ENCODE results near the gene ANKMY2.
"Not testable (repeated sequence)": the region's sequence is repeated elsewhere in the genome, so short reads cannot be mapped to it uniquely, and the experiment has no call there.

The ANKMY2 gene

DNA sequence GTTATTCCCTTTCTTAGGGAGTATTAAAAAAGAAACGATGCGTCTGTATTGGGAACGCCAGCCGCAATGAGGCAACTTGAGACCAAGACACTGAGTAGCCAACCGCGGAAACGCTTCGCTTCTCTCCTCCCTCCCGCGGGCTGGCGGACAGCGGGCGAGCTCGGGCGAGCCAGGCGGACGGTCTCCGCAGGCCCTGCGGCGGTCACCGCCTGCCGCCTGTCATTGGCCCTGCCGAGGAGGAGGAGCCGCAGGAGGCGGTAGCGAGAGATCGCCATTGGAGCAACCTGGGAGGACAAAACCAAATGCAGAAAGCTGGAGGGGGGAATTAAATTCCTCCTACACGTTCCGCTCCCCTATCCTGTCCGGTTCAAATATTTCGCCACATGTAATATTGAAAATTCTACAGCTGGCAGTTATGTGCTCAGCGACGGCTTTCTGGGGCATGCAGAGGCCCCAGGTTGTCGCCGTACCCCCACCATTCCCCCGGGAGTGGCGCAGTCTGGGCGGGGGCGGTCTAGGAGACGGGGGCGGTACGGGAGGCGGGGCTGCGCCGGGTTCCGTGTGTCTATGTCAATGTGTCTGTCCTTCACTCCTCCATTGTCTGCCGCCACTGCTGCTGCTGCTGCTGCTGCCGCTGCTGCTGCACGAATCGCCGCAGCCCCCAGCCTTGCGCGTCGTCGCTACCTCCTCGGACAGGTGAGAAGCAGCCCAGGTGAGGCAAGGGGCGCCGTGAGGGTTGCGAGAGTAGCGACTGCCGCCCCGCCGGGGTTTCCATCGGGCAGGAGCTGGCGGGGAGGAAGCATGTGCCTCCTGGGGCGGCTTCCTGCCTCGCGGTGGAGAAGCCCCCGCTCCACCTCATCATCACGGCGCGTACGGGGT lies at the start of gene ANKMY2, which contains the start of gene BZW2:
TSS of gene ANKMY2 (minus strand) at position 162 of the 879 bp plus-strand sequence. CDS start 181 bp downstream, outside the sequence.
TSS of gene BZW2 (plus strand) at position 589 of the 879 bp plus-strand sequence. CDS start 19,263 bp downstream, outside the sequence.
- peak; percentile 97 for DNase-seq

DNA sequence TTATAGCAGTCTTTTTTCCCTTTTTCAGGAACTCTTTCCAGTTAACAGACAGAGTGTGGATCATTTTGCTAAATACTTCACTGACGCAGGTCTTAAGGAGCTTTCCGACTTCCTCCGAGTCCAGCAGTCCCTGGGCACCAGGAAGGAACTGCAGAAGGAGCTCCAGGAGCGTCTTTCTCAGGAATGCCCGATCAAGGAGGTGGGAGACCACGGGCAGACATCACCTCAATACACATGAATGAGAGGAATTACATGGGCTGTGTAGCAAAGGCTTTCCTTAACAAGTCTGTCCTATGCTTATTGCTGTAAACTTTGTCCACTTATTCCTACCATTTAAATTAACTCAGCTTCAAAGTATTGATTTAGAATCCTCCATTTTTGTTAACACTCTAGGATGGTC lies 49.3 kb upstream of the ANKMY2 start:
- DNase-seq = no peak

DNA sequence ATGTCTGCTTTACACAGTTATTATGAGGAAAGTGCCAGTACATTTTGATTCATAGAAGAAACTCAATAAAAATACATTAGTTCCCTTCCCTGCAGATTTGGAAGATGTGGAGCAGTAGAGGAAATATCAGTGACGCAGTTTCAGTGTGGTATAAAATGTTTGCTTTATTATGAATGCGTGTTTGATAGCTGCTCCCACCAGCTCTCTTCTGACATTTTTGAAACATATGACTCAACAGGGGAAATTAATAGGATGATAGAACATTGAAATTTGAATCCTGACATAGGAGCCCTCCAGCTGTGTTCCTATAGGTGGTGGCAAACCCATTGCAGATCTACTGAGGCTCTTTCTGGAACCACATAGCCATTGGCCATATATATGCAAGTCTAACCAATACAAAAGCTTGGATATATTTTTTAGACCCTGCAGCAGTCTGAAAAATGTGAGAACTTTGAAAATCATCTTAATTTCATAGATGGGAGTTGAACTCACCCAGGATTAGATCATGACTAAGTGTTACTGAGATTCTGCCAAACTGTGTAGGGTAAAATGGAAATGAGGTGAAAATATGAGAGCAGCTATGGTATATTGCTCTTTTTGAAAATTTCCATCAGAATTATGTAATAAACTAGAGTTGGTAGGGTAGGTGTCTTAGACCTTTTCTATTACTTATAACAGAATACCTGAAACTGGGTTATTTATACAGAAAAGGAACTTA lies 48.2 kb upstream of the ANKMY2 start:
- no peak for DNase-seq

DNA sequence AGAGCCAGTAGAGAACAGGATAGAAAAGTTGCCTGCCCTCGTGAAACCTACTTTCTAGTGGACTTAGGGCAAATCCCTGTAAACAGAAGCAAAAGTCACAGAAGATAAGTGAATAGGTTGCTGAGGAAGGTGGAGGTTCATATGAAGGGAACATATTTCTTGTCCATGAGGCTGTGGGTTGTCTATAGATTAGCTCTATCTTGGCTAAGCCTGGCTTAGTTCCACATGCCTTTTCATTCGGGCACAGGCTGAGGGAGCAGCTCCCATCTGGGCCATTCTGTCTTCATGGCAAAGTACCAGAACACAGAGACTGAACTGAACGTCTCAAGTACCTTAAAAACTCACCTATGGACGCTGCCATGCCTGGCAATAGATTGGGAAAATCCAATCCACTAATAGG lies 45.7 kb upstream of the ANKMY2 start:
- no peak for DNase-seq

DNA sequence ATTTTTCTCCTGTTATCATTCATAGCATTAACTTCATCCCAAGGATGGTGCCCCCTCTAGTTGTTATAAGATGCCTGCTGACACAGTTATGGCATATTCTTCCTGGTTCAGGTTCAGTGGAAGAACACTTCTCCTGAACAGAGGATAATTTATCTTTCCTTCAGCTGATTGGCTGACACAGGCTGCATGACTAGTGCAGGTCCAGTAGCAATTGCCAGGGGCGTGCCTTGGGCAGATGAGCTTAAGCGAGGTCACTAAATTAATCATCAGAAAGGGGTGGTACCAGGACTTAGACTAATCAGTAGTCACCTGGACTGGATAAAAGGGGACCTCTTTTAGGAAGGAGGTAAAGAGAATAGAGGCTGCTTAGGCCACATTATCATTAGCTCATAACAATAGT lies 42.7 kb upstream of the ANKMY2 start:
- no peak for DNase-seq

DNA sequence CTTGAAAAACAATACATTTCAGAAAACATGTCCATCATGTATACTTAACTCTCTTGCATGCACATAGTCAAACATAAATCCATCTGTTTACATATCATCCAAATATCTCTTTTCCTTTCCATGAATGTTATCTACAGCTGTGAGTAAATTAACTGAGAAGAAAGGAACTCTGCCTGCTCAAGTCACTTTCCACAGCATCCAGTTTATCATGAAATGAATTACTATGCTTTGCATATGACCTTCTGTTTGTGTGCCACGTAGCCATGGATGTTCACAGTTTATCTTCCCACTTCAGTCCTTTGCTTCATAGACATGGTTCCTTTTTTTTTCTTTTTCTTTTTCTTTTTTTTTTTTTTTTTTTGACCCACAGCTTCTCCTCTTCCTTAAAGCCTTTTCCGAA lies 40.0 kb upstream of the ANKMY2 start:
- no peak for DNase-seq

DNA sequence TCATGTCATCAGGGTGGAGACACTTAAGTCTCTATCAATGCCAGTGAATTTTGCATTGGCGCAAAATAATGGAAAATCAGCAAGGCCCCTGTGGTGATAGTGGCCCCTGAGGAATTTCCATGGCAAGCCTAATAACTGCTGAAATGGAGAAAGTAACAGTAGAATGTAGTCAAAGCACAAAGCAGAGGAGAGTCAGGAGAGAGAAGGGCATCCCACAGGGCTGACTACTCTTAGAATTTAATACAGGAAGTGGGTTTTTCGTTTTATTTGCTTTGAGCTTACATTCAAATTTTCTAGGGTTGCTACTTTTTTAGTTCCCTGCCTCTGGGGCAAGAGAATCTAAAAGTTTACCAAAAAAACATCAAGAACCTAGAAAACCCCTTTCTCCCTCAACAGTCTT lies 39.4 kb upstream of the ANKMY2 start:
- no peak for DNase-seq

DNA sequence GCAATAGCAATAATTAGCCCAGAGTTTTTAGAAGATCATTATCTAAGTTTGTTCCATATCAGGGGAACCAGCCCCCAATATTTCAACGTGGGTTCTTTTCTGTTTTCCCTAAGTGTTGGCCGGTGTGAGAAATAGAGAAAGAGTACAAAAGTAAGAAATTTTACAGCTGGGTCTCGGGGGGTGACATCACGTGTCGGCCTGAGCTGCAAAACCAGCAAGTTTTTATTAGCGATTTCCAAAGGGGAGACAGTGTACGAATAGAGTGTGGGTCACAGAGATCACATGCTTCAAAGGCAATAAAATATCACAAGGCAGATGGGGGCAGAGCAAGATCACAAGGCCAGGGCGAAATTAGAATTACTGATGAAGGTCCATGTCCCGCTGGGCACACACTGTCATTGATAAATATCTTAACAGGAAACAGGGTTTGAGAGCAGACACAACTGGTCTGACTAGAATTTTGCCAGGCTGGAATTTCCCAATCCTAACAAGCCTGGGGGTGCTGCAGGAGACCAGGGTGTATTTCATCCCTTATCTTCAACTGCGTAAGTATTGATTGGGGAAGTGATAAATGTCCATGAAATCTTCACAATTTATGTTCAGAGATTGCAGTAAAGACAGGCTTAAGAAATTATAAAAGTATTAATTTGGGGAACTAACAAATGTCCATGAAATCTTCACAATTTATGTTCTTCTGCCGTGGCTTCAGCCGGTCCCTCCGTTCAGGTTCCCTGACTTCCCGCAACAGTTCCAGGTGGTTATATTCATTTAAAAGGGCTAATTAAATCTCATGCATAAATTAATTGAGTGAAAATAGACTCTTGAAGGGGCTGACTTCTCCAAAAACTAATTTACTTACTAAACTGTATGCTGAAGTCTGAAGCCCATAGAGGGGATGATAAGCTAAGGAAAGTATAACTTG lies 33.4 kb upstream of the ANKMY2 start:
- not testable (repeated sequence) for DNase-seq

DNA sequence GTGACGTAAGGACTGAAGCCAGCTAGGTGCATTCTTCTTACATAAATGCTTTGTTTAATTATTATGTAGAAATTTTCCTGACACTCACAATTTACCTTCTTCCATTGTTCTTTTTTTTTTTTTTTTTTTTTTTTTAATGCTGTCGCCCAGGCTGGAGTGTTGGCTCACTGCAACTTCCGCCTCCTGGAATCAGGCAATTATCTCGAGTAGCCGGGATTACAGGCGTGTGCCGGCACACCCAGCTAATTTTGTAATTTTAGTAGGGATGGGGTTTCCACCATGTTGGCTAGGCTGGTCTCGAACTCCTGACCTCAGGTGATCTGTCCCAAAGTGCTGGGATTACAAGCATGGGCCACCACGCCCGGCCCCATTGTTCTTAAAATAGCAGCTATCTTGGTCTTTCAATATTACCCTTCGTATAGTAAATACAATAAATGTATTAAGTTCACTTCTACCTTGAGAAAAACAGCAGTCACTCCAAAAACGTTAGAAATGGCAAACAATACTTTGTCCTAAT lies 32.5 kb upstream of the ANKMY2 start:
- DNase-seq = no peak

DNA sequence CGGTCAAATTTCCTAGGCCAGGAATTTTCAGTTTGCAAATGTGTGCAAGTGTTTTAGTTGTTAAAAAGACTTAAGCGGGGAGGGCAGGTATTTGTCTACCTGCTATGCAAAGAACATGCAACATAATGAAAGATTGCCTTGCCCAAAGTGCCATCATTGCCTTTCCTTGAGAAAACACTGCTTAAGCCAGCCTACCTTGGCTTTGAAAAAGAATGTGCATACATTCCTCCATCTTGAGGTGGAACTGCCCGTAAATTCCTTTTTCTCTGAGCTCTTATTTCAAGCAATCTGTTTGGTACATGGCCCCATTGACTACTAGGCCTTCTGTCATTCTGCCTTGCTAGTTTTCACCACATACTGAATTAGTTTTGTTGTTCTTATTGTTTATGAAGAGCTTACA lies 29.7 kb upstream of the ANKMY2 start:
- DNase-seq = no peak

DNA sequence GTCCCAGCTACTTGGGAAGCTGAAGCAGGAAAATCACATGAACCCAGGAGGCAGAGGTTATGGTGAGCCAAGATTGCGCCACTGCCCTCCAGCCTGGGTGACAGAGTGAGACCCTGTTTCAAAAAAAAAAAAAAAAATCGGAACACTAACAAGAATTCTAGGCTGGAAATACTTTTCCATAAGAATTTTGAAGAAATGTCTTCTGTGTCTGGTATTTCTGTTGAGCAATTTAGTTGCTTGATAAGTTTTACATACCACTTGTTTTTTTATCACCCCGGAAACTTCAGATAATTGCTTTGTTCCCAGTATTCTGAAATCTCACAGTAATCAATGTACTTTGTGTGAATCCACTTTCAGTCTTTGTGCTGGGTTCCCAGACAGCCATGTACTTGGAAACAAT lies 26.3 kb upstream of the ANKMY2 start:
- DNase-seq = no peak

DNA sequence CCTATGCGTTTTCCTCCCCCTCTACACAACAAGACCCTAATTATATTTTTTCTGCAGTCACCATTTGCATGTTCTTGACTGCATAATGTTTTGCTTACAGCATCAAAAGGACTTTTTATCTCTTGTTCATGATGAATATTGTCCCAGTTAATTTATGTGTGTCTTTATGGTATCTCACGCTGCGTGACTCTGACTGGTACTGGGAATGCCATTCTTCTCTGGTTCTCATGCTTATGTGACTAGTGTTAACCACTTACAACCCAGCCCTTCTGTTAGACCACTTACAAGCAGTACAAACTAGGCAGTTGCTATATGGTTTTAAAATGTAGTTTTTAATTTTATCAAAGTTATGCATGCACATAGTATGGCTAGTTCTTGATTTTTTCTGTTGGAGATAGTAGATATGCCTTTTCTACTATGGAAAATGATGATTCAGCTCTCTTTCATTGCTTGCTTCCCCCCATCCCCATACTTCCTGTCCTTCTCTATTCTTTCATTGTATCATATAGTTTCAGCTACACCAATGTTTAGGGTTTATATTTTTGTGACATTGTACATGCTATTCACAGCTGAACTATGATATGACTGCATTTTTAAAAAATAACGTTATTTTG lies 25.3 kb upstream of the ANKMY2 start:
- DNase-seq = no peak

DNA sequence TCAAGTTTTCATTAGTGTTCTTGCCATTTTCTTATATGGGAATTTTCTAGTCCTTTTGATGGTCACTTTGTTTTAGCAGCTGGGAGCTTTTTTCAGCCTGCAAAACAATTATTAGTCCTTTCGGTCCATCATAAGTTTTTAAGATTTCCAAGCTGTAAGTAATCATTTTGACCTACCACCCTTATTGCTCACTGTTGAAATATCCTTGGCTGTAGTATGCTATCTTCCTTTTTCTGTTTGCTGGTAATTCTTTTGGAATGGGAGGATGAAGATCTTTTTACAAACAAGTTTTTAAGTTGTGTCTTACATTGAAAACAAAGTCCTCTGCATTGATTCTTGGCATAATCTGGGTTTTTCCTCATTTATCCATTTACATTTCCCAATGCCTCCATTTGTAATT lies 24.5 kb upstream of the ANKMY2 start:
- no peak for DNase-seq

DNA sequence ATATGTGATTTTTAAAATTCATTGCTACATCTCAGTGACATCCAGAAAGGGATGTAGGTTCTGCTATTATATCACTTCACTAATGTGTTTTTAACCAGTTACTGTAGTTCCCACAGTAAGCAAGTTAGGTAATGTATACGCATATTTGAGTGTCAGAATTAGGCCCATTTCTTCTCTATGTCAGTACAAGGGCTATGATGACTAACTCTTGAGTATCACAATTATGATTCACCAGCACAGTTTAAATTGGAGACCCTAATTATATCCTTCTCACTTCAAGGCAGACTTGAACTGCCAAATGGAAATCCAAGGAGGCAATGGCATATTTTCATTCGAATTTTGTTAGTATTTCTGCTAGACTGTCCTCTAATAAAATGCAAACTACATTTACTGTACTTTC lies 24.0 kb upstream of the ANKMY2 start:
- no peak for DNase-seq

DNA sequence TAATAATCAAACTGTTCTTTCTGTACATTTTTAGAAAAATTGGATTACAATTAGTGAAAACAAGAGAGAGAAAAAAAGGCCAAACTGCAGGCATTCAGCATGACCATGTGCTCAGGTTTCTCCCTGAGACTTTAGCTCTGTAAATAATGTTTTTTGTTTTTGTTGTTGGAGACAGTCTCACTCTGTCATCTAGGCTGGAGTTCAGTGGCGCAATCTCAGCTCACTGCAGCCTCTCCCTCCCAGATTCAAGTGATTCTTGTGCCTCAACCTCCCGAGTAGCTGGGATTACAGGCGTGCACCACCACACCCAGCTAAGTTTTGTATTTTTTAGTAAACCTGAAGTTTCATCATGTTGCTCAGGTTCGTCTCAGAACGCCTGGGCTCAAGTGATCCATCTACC lies 23.4 kb upstream of the ANKMY2 start:
- no peak for DNase-seq

DNA sequence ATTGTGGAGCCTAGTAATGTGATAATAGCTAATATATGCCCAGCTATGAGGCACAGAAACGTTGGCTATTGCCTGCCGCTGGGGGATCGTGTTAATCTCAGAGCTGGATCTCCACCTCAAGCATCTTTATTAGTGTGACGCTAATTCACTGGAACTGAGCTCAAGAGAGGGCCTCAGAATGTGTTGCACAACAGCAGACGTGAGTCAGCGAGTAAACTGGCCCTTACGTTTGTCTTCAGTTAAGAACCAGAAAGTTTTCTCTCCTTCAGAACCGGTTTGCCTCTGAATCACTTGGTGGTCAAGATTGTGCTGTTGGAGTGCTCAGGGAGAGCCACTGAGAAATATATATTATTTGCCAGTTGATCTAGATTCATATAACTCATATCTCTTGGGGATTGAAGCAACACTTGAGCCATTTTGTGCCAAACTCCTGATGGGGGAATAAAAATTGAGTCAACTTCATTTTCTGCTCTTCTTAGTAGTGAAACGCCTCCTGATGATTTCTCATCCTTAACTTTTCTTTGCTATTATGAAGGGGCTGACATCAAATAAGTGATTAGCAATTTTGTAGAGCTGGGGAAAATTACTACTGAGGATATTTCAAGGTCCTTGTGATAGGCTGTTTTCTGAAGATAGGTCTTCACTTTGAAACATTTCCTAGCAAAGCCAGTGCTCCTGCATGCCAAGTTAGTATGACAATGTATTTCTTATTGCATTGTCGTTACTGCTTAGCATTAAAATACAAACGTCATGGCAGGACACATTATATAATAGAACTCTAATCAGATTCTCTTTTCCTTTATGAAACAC lies 22.7 kb upstream of the ANKMY2 start:
- no peak for DNase-seq

DNA sequence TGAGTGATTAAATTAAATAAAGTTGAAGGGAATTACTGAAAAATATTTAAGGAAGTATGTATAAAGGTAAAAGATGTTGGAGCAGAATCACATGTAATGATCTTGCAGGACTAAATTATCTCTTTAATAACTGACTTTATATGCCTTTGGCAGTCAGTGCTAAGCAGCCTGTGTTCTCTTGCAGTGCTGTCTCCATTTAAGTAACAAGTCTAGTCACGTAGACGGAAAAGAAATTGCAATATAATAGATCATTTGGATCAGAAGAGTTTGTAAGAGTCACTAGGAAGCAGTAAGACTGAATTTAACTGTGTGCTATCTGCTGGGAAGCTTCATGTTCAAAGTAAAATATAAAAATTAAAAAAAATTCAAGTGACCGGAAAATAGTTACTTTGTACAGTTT lies 21.8 kb upstream of the ANKMY2 start:
- no peak for DNase-seq

DNA sequence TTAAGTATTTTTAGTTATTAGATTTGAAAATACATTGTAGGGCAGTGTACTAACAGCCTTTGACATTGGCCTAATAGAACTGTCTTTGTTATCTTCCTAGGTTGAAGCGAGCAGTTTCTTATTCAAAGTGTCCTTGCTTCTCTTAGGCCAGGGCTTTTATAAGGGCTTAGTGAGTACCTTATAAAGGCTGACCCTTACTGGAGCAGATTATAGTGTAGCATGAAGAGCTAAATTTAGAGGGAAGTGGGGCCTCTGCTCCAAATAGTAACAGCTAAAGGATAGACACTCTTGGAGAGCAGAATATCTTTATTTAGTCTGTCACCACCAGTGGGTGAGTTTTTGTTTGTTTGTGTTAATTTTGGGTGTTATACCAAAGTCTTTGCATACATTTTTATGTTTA lies 16.4 kb upstream of the ANKMY2 start:
- no peak for DNase-seq

DNA sequence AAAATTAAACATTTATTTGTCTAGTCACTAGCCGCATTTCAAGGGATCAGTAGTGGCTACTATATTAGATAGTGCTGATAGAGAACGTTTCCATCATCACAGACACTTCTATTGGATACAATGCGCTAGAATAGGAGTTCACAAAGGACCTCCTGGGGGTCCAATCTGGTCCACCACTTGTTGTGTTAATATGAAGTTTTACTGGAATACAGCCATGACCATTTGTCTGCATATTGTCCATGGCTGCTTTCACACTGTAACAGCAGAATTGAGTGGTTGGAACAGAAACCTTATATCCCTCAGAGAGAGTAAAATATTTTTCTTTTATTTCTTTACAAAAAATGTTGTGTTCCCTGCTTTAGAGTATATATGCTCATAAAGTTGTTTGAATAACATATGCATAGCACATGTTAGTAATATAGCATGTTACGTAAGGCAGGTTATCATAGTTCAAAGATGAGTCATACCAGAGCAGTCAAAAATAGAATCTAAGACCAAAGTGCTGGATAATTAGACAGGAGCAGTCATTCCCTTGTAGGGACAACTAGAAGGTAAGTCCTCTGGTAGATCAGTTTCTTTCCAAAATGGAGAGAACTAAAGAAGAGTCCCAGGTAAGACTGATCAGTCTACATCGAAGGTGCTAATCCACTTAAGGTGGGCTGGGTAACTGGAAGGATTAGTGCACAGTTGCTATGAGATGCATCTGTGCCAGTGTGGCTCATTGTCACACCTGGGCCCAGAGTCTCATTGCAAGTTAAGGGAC lies 15.3 kb upstream of the ANKMY2 start:
- no peak for DNase-seq

DNA sequence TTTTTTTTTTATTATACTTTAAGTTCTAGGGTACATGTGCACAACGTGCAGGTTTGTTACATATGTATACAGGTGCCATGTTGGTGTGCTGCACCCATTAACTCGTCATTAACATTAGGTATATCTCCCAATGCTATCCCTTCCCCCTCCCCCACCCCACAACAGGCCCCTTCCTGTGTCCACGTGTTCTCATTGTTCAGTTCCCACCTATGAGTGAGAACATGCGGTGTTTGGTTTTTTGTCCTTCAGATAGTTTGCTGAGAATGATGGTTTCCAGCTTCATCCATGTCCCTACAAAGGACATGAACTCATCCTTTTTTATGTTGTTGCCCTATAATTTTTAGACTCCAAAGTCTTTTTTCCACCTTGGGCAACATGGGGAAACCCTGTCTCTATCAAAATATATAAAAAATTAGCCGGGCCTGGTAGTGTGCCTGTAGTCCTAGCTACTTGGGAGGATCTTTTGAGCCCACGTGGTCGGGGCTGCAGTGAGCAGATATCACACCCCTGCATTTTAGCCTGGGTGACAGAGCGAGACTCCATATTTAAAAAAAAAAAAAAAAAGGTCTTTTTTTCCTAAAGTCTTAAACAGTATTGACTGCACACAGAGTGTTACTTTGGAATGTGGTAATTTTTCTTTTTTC lies 14.4 kb upstream of the ANKMY2 start:
- DNase-seq = not testable (repeated sequence)
